ENCODE measurements around the gene S1PR5.

S1PR5 gene

DNA sequence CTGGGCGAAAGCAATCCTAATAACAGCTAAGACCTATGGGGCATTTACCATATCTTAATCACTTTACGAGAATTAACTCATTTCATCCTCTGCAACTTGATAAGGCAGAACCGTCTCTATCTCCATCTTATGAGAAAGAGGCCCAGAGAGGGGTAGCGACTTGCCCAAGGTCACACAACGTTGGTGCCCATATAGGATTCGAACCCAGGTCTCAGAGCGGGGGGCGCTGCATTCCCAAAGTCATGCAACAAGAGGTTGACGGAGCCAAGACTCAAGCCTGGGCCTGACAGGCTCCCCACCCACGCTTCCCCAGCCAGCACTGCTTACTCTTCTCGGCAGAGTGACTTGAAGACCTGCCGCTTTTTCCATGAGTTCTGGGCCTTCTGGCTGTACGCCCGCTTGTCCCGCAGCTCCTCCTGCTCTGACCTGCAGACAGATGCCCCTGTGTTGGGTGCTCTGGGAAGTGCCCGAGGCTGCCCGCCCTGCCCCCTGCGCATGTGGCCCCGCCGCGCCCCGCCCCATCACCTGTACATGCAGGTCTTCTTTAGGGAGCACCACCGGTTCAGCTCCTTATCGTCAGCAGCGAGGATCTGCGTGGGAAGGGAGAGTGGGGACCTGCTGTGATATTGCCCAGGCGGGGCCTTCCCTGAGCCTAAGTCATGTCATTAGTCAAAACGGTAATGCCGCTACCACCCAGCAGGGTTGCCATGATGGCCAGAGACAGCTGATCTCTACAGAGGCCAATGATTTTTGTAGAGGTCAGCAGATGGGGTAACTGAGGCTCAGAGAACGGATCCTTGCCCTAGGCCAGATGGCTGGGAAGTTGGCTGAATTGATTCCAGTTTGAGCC lies 37.7 kb upstream of the S1PR5 start:
- Histone ChIP-seq H3K4me2 (ENCODE audit: insufficient read depth, low read length) (peak overlapping the region; percentile 50), H3K27ac (ENCODE audit: low read length) (peak overlapping the region; percentile 96), H3K4me3 (ENCODE audit: low read depth in 1 of 2, low read length in 2 of 2) (no peak overlapping the region; a peak in 1 of 4 replicates), H3K79me2 (ENCODE audit: insufficient read depth, low read length) (peaks cover 15% of the 10 kb centered on the region), H3K36me3 (ENCODE audit: insufficient read depth, low read length) (peaks cover 78% of the 10 kb centered on the region), H3K9ac (ENCODE audit: low read depth, low read length) (peak overlapping the region; percentile 49), H3K27me3 (ENCODE audit: insufficient read depth, low read length, poor library complexity) (no peaks in the 10 kb centered on the region), H3K4me1 (ENCODE audit: insufficient read depth, low read length) (peaks cover 76% of the 10 kb centered on the region), H3K9me3 (ENCODE audit: insufficient read depth, low read length, severe bottlenecking) (no peaks in the 10 kb centered on the region), H4K20me1 (ENCODE audit: insufficient read depth, low read length) (peaks cover 12% of the 10 kb centered on the region), H2AFZ (ENCODE audit: low read depth, low read length) (no peak overlapping the region)
- ATAC-seq (ENCODE audit: insufficient read depth, low read depth) (no peak), DNase-seq (no peak)
- TF ChIP-seq, protein P1, sequence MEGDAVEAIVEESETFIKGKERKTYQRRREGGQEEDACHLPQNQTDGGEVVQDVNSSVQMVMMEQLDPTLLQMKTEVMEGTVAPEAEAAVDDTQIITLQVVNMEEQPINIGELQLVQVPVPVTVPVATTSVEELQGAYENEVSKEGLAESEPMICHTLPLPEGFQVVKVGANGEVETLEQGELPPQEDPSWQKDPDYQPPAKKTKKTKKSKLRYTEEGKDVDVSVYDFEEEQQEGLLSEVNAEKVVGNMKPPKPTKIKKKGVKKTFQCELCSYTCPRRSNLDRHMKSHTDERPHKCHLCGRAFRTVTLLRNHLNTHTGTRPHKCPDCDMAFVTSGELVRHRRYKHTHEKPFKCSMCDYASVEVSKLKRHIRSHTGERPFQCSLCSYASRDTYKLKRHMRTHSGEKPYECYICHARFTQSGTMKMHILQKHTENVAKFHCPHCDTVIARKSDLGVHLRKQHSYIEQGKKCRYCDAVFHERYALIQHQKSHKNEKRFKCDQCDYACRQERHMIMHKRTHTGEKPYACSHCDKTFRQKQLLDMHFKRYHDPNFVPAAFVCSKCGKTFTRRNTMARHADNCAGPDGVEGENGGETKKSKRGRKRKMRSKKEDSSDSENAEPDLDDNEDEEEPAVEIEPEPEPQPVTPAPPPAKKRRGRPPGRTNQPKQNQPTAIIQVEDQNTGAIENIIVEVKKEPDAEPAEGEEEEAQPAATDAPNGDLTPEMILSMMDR (IDR thresholded peaks at IDR 0.05; ENCODE audit: borderline replicate concordance, extremely low read depth, low read length, poor library complexity, severe bottlenecking): no peak
- TF ChIP-seq EZH2 (IDR thresholded peaks at IDR 0.05; ENCODE audit: borderline replicate concordance, low read depth, low read length, severe bottlenecking): no peak

GRCh38 chr19:10553943-10554381 lies 36.7 kb upstream of the S1PR5 start:
- Histone ChIP-seq H3K36me3 (ENCODE audit: insufficient read depth, low read length) (peaks cover 77% of the 10 kb centered on the region), H3K27ac (ENCODE audit: low read length) (peak overlapping the region; percentile 96), H3K9me3 (ENCODE audit: insufficient read depth, low read length, severe bottlenecking) (no peaks in the 10 kb centered on the region), H3K27me3 (ENCODE audit: insufficient read depth, low read length, poor library complexity) (no peaks in the 10 kb centered on the region), H3K79me2 (ENCODE audit: insufficient read depth, low read length) (peaks cover 21% of the 10 kb centered on the region), H4K20me1 (ENCODE audit: insufficient read depth, low read length) (peaks cover 10% of the 10 kb centered on the region), H3K4me1 (ENCODE audit: insufficient read depth, low read length) (peaks cover 76% of the 10 kb centered on the region), H3K9ac (ENCODE audit: low read depth, low read length) (peak overlapping the region; percentile 50), H3K4me3 (ENCODE audit: low read depth in 1 of 2, low read length in 2 of 2) (no peak overlapping the region), H3K4me2 (ENCODE audit: insufficient read depth, low read length) (peak overlapping the region; percentile 50), H2AFZ (ENCODE audit: low read depth, low read length) (no peak overlapping the region)
- DNase-seq (peak; percentile 98), ATAC-seq (ENCODE audit: insufficient read depth, low read depth) (peak; percentile 86)
- TF ChIP-seq, protein P1 (IDR thresholded peaks at IDR 0.05; ENCODE audit: borderline replicate concordance, extremely low read depth, low read length, poor library complexity, severe bottlenecking): no peak
- no peak for TF ChIP-seq EZH2 (IDR thresholded peaks at IDR 0.05; ENCODE audit: borderline replicate concordance, low read depth, low read length, severe bottlenecking)

DNA sequence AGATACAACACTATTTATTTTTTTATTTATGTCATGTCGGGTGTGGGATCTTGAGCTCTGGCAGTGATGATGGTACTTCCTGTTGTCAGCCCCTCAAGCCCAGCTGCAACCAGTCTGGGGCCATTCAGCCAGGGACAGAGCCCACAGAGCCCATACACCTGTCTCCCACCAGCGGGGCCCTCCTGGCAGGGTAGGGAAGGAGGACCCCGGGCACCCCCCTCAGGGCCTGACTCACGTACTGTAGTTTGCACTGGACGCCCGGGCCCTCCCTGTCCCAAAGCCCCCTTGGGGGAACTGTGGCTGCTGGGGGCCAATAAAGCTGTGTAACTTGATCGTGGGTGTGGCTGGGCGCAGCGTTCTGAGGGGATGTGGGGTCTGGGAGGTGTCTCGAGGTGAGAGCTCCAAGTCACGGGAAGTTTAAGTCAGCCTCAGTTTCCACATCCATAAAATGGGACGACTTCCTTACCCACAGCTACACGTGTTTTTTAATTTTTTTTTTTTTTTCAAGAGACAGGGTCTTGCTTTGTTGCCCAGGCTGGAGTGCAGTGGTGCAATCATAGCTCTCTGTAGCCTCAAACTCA lies 35.9 kb upstream of the S1PR5 start:
- Histone ChIP-seq H3K4me2 (ENCODE audit: insufficient read depth, low read length) (peak overlapping the region; percentile 49), H3K27ac (ENCODE audit: low read length) (peak overlapping the region; percentile 96)

More for the DNA sequence above, 35.9 kb upstream of the S1PR5 start:
- Histone ChIP-seq H3K9ac (ENCODE audit: low read depth, low read length) (peak overlapping the region; percentile 50), H3K9me3 (ENCODE audit: insufficient read depth, low read length, severe bottlenecking) (no peaks in the 10 kb centered on the region), H3K36me3 (ENCODE audit: insufficient read depth, low read length) (peaks cover 80% of the 10 kb centered on the region), H3K4me1 (ENCODE audit: insufficient read depth, low read length) (peaks cover 76% of the 10 kb centered on the region), H3K79me2 (ENCODE audit: insufficient read depth, low read length) (peaks cover 29% of the 10 kb centered on the region), H3K4me3 (ENCODE audit: low read depth in 1 of 2, low read length in 2 of 2) (peak overlapping the region in 1 of 2 experiments; percentile 29; a peak in 1 of 4 replicates), H2AFZ (ENCODE audit: low read depth, low read length) (no peak overlapping the region), H4K20me1 (ENCODE audit: insufficient read depth, low read length) (peaks cover 10% of the 10 kb centered on the region), H3K27me3 (ENCODE audit: insufficient read depth, low read length, poor library complexity) (no peaks in the 10 kb centered on the region)
- DNase-seq (peak; percentile 65), ATAC-seq (ENCODE audit: insufficient read depth, low read depth) (0 out of 3 replicates have a peak, but pooled peaks have one; percentile 9)
- no peak for TF ChIP-seq EZH2 (IDR thresholded peaks at IDR 0.05; ENCODE audit: borderline replicate concordance, low read depth, low read length, severe bottlenecking)
- TF ChIP-seq, protein P1 (IDR thresholded peaks at IDR 0.05; ENCODE audit: borderline replicate concordance, extremely low read depth, low read length, poor library complexity, severe bottlenecking): no peak
